SU-DHL-6 (cell line): ENCODE data around the gene FTL.

Experiments
- H2AFZ ChIP-seq: fragments of 200-600 bp; sonication (generic); 2 replicates; pipeline ENCODE4 v1.6.1; 2014; ENCODE audit warnings: low read depth, mild to moderate bottlenecking, moderate library complexity, mixed read lengths, antibody characterized with exemption, low read length; ENCODE audit not compliant: severe bottlenecking
- H3F3A ChIP-seq: fragments of 200-600 bp; shearing (Covaris generic); 2 replicates; pipeline ENCODE4 v1.6.0; 2016; ENCODE audit warnings: antibody characterized with exemption, mild to moderate bottlenecking; ENCODE audit not compliant: insufficient read depth
- H3K27ac ChIP-seq: fragments of 200-600 bp; sonication (generic); 2 replicates; pipeline ENCODE4 v1.5.1; 2016; ENCODE audit warnings: low read depth, mild to moderate bottlenecking, low read length, moderate library complexity, mixed read lengths
- H3K27me3 ChIP-seq: fragments of 200-600 bp; sonication (generic), shearing (Covaris generic); 2 replicates; pipeline ENCODE4 v1.6.0; 2014; ENCODE audit warnings: mild to moderate bottlenecking, low read length
- H3K36me3 ChIP-seq: fragments of 200-600 bp; sonication (generic); 2 replicates; pipeline ENCODE4 v1.6.1; 2014; ENCODE audit warnings: mild to moderate bottlenecking, low read length, mixed read lengths
- H3K4me2 ChIP-seq: fragments of 300-600, 200-600 bp; shearing (Covaris generic), sonication (generic); 2 replicates; pipeline ENCODE4 v1.6.0; 2014; ENCODE audit warnings: low read length, low read depth, mild to moderate bottlenecking; ENCODE audit not compliant: poor library complexity, severe bottlenecking
- H3K4me3 ChIP-seq: fragments of 200-600 bp; sonication (generic); 2 replicates; pipeline ENCODE4 v1.5.1; 2014; ENCODE audit warnings: antibody characterized with exemption, low read length, mild to moderate bottlenecking, mixed read lengths; ENCODE audit not compliant: insufficient read depth, poor library complexity, severe bottlenecking
- H3K79me2 ChIP-seq: fragments of 200-600 bp; sonication (generic); 2 replicates; pipeline ENCODE4 v1.6.1; 2014; ENCODE audit warnings: mild to moderate bottlenecking, low read length, moderate library complexity; ENCODE audit not compliant: insufficient read depth
- H3K9ac ChIP-seq: fragments of 200-600 bp; sonication (generic); 2 replicates; pipeline ENCODE4 v1.7.0; 2014; ENCODE audit warnings: mild to moderate bottlenecking, low read length
- H3K9me2 ChIP-seq: fragments of 200-600 bp; sonication (generic); replicated peaks from 2 replicates; pipeline ENCODE4 v1.6.1; 2014; ENCODE audit warnings: low read length; ENCODE audit not compliant: insufficient read depth
- H3K9me3 ChIP-seq: fragments of 200-600 bp; sonication (generic); 2 replicates; pipeline ENCODE4 v1.6.1; 2014; ENCODE audit warnings: low read length, mixed read lengths; ENCODE audit not compliant: insufficient read depth
- H4K20me1 ChIP-seq: fragments of 200-600 bp; sonication (generic); 2 replicates; pipeline ENCODE4 v1.6.1; 2014; ENCODE audit warnings: low read depth, mild to moderate bottlenecking, antibody characterized with exemption, low read length, moderate library complexity, mixed read lengths
- CTCF ChIP-seq: fragments of 200-600 bp; sonication (generic); IDR thresholded peaks from one replicate; pipeline ENCODE4 v1.5.1; 2017; ENCODE audit warnings: antibody characterized with exemption, mild to moderate bottlenecking, low read length, moderate library complexity; ENCODE audit not compliant: insufficient read depth, poor library complexity, severe bottlenecking
- EZH2phosphoT487 ChIP-seq: fragments of 200-600 bp; sonication (generic), shearing (Covaris generic); conservative IDR thresholded peaks from 2 replicates; pipeline ENCODE4 v1.6.1; 2018; ENCODE audit warnings: mild to moderate bottlenecking, antibody characterized with exemption, low read length, moderate library complexity, mixed read lengths

FTL gene

GRCh38 chr19:48954595-48955307 lies 10.4 kb upstream of the FTL start, which contains the start of gene BAX:
BAX (plus strand) TSS chr19:48954875; CDS start chr19:48954929, 54 bp downstream.
- 0 out of 2 replicates have a peak, but pooled peaks cover 8% of the 10 kb centered on the region for H3F3A ChIP-seq
- H3K79me2 ChIP-seq, result peaks cover 17% of the 10 kb centered on the region
- peak within 1 kb of the TSS; percentile 85 for H3K4me3 ChIP-seq
- peak within 1 kb of the TSS; percentile 72 for H3K4me2 ChIP-seq
- TF ChIP-seq CTCF, result no peak
- TF ChIP-seq EZH2phosphoT487, result no peak
- H3K9ac ChIP-seq, result peak within 1 kb of the TSS; percentile 97
- no peaks in the 10 kb centered on the region for H3K9me3 ChIP-seq
- peak within 1 kb of the TSS; percentile 56 for H2AFZ ChIP-seq
- no peaks in the 10 kb centered on the region for H3K27me3 ChIP-seq
- H3K36me3 ChIP-seq, result no peaks in the 10 kb centered on the region
- H4K20me1 ChIP-seq, result no peaks in the 10 kb centered on the region
- peak within 1 kb of the TSS; percentile 85 for H3K27ac ChIP-seq
- no peaks in the 10 kb centered on the region for H3K9me2 ChIP-seq

DNA sequence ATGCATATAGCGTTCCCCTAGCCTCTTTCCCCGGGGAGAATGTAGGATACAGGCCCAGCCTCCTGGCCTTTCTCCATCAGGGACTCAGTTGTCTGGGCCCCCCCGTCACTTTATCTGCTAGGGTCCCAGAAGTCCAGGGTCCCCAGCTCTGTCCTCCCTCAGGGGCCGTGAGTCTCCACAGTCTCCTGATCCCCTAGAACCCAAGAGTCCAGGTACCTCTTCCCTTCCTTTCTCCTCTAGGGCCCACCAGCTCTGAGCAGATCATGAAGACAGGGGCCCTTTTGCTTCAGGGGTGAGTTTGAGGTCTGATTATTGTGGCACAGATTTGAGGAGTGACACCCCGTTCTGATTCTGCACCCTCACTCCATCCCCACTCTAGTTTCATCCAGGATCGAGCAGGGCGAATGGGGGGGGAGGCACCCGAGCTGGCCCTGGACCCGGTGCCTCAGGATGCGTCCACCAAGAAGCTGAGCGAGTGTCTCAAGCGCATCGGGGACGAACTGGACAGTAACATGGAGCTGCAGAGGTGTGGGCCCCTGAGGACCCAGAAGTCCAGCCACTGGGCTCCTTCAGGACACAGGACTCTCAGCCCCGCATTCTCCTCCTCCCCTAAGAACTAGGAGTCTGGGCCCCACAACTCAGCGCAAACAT lies 9.7 kb upstream of the FTL start:
- no peak for TF ChIP-seq CTCF
- no peak for TF ChIP-seq EZH2phosphoT487
- no peaks in the 10 kb centered on the region for H3K36me3 ChIP-seq
- no peaks in the 10 kb centered on the region for H3K9me3 ChIP-seq
- H2AFZ ChIP-seq, result no peak overlapping the region
- H3K27ac ChIP-seq, result peak overlapping the region; percentile 85
- peak overlapping the region; percentile 97 for H3K9ac ChIP-seq
- peaks cover 17% of the 10 kb centered on the region for H3K79me2 ChIP-seq
- peak overlapping the region; percentile 85 for H3K4me3 ChIP-seq
- H3K9me2 ChIP-seq, result no peaks in the 10 kb centered on the region
- no peaks in the 10 kb centered on the region for H4K20me1 ChIP-seq
- no peaks in the 10 kb centered on the region for H3K27me3 ChIP-seq
- 0 out of 2 replicates have a peak, but pooled peaks cover 11% of the 10 kb centered on the region for H3F3A ChIP-seq
- peak overlapping the region; percentile 72 for H3K4me2 ChIP-seq

GRCh38 chr19:48958006-48958405 lies 7.1 kb upstream of the FTL start:
- Histone ChIP-seq H2AFZ (no peak overlapping the region), H3K27ac (no peak overlapping the region), H3K9me3 (no peaks in the 10 kb centered on the region), H3K9ac (no peak overlapping the region), H3K9me2 (no peaks in the 10 kb centered on the region), H3K79me2 (peaks cover 17% of the 10 kb centered on the region), H3K4me3 (no peak overlapping the region), H3K27me3 (no peaks in the 10 kb centered on the region), H3K36me3 (no peaks in the 10 kb centered on the region), H3F3A (peaks cover 21% of the 10 kb centered on the region), H3K4me2 (no peak overlapping the region), H4K20me1 (no peaks in the 10 kb centered on the region)
- TF ChIP-seq EZH2phosphoT487 (no peak), CTCF (no peak)
